Caco-2 (cell line): ENCODE data around the gene PDE2A. TPM values are rescaled to one million over a fixed set of nuclear protein-coding genes. Genes with fewer than 3 reads are reported as not detected.

Source experiments
- BruUV-seq: library from RNA; stranded (reverse); fragments of 400-500 nt; replicated peaks from 2 replicates; lab custom pipeline; 2021; lab: Mats Ljungman, UMichigan
- CTCF ChIA-PET: fragments of 300-600 bp; sonication (Branson Sonifier 250); formaldehyde crosslinking; loops from one replicate; lab custom pipeline; 2022; ENCODE audit warnings: antibody characterized with exemption; lab: Charles Lee
- POLR2A ChIA-PET: fragments of 300-600 bp; sonication (Branson Sonifier 250); formaldehyde crosslinking; loops from one replicate; lab custom pipeline; 2022; ENCODE audit warnings: antibody characterized with exemption; lab: Charles Lee
- DNase-seq, 2 experiments: peaks; one replicate each; pipeline versions ENCODE4 v3.0.0 to v3.0.0-alpha.2; 2020 to 2022
- H3K27me3 ChIP-seq: replicated peaks from 2 replicates; pipeline ENCODE4 v1.6.0; 2011; ENCODE audit warnings: low read length; ENCODE audit not compliant: control insufficient read depth, insufficient read depth
- H3K36me3 ChIP-seq: 2 replicates; pipeline ENCODE4 v1.5.1; 2011; ENCODE audit warnings: low read length; ENCODE audit not compliant: control insufficient read depth, insufficient read depth
- H3K4me1 ChIP-seq: fragments of 250-450 bp; sonication (Bioruptor Pico); 2 replicates; pipeline ENCODE4 v1.5.1; 2020; ENCODE audit warnings: mild to moderate bottlenecking
- H3K4me3 ChIP-seq: 2 replicates; pipeline ENCODE4 v1.5.1; 2011; ENCODE audit warnings: low read depth, mild to moderate bottlenecking, control low read depth, low read length
- H3K9me3 ChIP-seq: fragments of 250-450 bp; sonication (Bioruptor Pico); 2 replicates; pipeline ENCODE4 v1.5.1; 2020; ENCODE audit warnings: mild to moderate bottlenecking, moderate library complexity
- H3K27ac Mint-ChIP-seq: one replicate; pipeline ENCODE4 v1.8.0; 2022; ENCODE audit warnings: mixed read lengths; ENCODE audit not compliant: unreplicated experiment
- H3K27me3 Mint-ChIP-seq: one replicate; pipeline ENCODE4 v1.8.0; 2022; ENCODE audit warnings: mixed read lengths; ENCODE audit not compliant: insufficient read depth, unreplicated experiment
- H3K36me3 Mint-ChIP-seq: one replicate; pipeline ENCODE4 v1.8.0; 2022; ENCODE audit warnings: mild to moderate bottlenecking, mixed read lengths; ENCODE audit not compliant: insufficient read depth, unreplicated experiment
- H3K4me1 Mint-ChIP-seq: one replicate; pipeline ENCODE4 v1.8.0; 2022; ENCODE audit warnings: low read depth, mixed read lengths; ENCODE audit not compliant: unreplicated experiment
- H3K4me3 Mint-ChIP-seq: one replicate; pipeline ENCODE4 v1.8.0; 2022; ENCODE audit warnings: mild to moderate bottlenecking, moderate library complexity, mixed read lengths; ENCODE audit not compliant: unreplicated experiment
- H3K9me3 Mint-ChIP-seq: one replicate; pipeline ENCODE4 v1.8.0; 2022; ENCODE audit warnings: mixed read lengths; ENCODE audit not compliant: unreplicated experiment
- CTCF ChIP-seq, 2 experiments: fragments of 200-600 bp in 1 of 2; IDR thresholded peaks; 1 replicate in 1 of 2; 2 replicates in 1 of 2; pipeline versions ENCODE4 v1.5.1 to v1.8.0; 2011 to 2022; ENCODE audit warnings: antibody characterized with exemption in 1 of 2, control low read depth in 1 of 2, inconsistent platforms in 1 of 2, low read depth in 1 of 2, low read length in 1 of 2, mild to moderate bottlenecking in 1 of 2, moderate library complexity in 1 of 2; ENCODE audit not compliant: insufficient read depth in 1 of 2, severe bottlenecking in 1 of 2, unreplicated experiment in 1 of 2
- intact Hi-C: fragments of 100-400 bp; cut with micrococcal nuclease; formaldehyde crosslinking; loops from one replicate; pipeline ENCODE4 v1.10.0; 2022; ENCODE audit not compliant: unreplicated experiment
- total RNA-seq: library from RNA; stranded (reverse); gene quantifications from 2 replicates; pipeline ENCODE4 v1.2.3, GENCODE V29; 2022

PDE2A gene
- total RNA-seq, 1 experiment from 2014 or later: 1.4 TPM

DNA sequence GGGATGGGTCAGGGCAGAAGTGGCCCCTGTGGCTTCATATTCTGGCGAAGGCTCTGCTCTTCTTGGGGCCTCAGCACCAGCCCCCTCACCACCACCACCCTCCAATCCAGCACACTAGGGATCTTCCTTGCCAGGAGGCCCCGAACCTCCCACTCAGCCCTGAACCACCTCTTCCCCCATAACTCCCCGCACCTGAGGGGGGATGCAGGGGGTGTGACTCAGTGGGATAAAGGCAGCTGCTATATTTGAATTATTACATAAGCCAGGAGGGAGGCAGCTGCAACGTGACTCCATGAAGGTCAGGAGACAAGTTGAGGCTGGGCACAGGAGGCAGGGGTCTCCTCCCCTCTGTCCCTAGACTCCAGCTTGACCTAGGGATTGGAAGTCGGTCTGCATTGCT lies 5.6 kb upstream of the PDE2A start:
- no TSS peak for BruUV-seq
- peaks cover 6% of the 10 kb centered on the region for H3K4me1 Mint-ChIP-seq
- H3K27ac Mint-ChIP-seq: no peak overlapping the region
- H3K4me3 Mint-ChIP-seq: no peak overlapping the region
- Histone ChIP-seq H3K36me3 (peaks cover 2% of the 10 kb centered on the region), H3K27me3 (no peaks in the 10 kb centered on the region; the same call in 1 of the 2 replicates), H3K4me1 (no peaks in the 10 kb centered on the region), H3K9me3 (no peaks in the 10 kb centered on the region), H3K4me3 (no peak overlapping the region)
- ChIA-PET CTCF (interaction anchor here (1.2 to 1.6 kb wide), 3 partner anchors 11 to 209 kb away, joined by 3 to 5 read pairs (median 4); no protein-coding TSS in a partner anchor), POLR2A (no interaction called here)
- no peak for TF ChIP-seq CTCF (IDR thresholded peaks at IDR 0.05; ENCODE audit: insufficient read depth in 1 of 2, low read depth in 1 of 2, low read length in 1 of 2, severe bottlenecking in 1 of 2, unreplicated experiment in 1 of 2)
- no peaks in the 10 kb centered on the region for H3K9me3 Mint-ChIP-seq
- no peak for DNase-seq
- peaks cover 21% of the 10 kb centered on the region for H3K27me3 Mint-ChIP-seq
- H3K36me3 Mint-ChIP-seq: peaks cover 36% of the 10 kb centered on the region
- intact Hi-C loops: no loop called here

DNA sequence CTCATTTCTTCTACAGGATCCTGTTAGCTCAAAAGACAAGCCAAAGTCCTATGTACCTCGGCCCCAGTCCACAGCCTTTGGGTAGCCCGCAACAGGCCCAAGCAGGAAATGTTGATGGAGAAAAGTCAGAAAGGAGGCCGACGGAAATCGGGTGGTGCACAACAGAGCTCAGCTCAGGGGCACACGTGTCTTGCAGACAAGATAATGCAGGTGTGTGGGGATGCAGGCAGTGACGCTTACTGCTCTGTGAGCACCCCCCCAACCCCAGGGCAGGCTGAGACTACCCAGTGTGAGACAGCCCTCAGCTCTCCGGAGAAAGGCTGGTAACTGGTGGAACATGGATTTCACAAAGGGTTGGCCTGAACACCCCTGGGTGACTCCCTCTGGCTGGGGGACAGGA lies 4.3 kb upstream of the PDE2A start:
- H3K27ac Mint-ChIP-seq: no peak overlapping the region
- H3K9me3 Mint-ChIP-seq: no peaks in the 10 kb centered on the region
- no TSS peak for BruUV-seq
- Histone ChIP-seq H3K9me3 (no peaks in the 10 kb centered on the region), H3K4me3 (no peak overlapping the region), H3K4me1 (no peaks in the 10 kb centered on the region), H3K27me3 (no peaks in the 10 kb centered on the region; the same call in 1 of the 2 replicates), H3K36me3 (no peaks in the 10 kb centered on the region)
- peaks cover 29% of the 10 kb centered on the region for H3K27me3 Mint-ChIP-seq
- ChIA-PET POLR2A (no interaction called here), CTCF (interaction anchor here (0.6 to 1.0 kb wide), 2 partner anchors 25 to 116 kb away, joined by 3 read pairs; partner anchors contain the start of gene STARD10)
- no peak for DNase-seq
- peaks cover 32% of the 10 kb centered on the region for H3K36me3 Mint-ChIP-seq
- peaks cover 6% of the 10 kb centered on the region for H3K4me1 Mint-ChIP-seq
- no peak overlapping the region for H3K4me3 Mint-ChIP-seq
- no peak for TF ChIP-seq CTCF (IDR thresholded peaks at IDR 0.05; ENCODE audit: insufficient read depth in 1 of 2, low read depth in 1 of 2, low read length in 1 of 2, severe bottlenecking in 1 of 2, unreplicated experiment in 1 of 2)
- intact Hi-C loops: no loop called here

GRCh38 chr11:72676861-72677341 lies 2.7 kb upstream of the PDE2A start:
- intact Hi-C loops: no loop called here
- ChIA-PET CTCF (interaction anchor here (0.6 to 2.4 kb wide), 5 partner anchors 7 to 503 kb away, joined by 3 to 17 read pairs (median 3); no protein-coding TSS in a partner anchor), POLR2A (interaction anchor here (0.6 kb wide), 1 partner anchor 579 kb away, joined by 3 read pairs; no protein-coding TSS in a partner anchor)
- peaks cover 41% of the 10 kb centered on the region for H3K27me3 Mint-ChIP-seq
- Histone ChIP-seq H3K27me3 (no peaks in the 10 kb centered on the region; the same call in 1 of the 2 replicates), H3K4me1 (no peaks in the 10 kb centered on the region), H3K36me3 (no peaks in the 10 kb centered on the region), H3K9me3 (no peaks in the 10 kb centered on the region), H3K4me3 (no peak overlapping the region)
- H3K4me1 Mint-ChIP-seq: peaks cover 6% of the 10 kb centered on the region
- H3K27ac Mint-ChIP-seq: no peak overlapping the region
- DNase-seq: peak; percentile 88 to 96
- peaks cover 31% of the 10 kb centered on the region for H3K36me3 Mint-ChIP-seq
- TF ChIP-seq CTCF (IDR thresholded peaks at IDR 0.05; ENCODE audit: insufficient read depth in 1 of 2, low read depth in 1 of 2, low read length in 1 of 2, severe bottlenecking in 1 of 2, unreplicated experiment in 1 of 2): no peak
- H3K9me3 Mint-ChIP-seq: no peaks in the 10 kb centered on the region
- no TSS peak for BruUV-seq
- H3K4me3 Mint-ChIP-seq: no peak overlapping the region
